Stimulated activated CD4-positive, alpha-beta T cell treated with anti-CD3 and anti-CD28 coated beads, Interleukin-15, amount 100 ng/mL, for 1 hour (primary cell): Measurements from ENCODE around the gene NFATC4.
"Not testable (repeated sequence)": the region's sequence is repeated elsewhere in the genome, so short reads cannot be mapped to it uniquely, and the experiment has no call there.

ENCODE experiments used
- DNase-seq, 2 donors: peaks; one replicate each; pipeline ENCODE4 v3.0.0-alpha.2; 2020; ENCODE audit warnings: low read depth in 1 of 2, low spot score in 1 of 2

Gene NFATC4

DNA sequence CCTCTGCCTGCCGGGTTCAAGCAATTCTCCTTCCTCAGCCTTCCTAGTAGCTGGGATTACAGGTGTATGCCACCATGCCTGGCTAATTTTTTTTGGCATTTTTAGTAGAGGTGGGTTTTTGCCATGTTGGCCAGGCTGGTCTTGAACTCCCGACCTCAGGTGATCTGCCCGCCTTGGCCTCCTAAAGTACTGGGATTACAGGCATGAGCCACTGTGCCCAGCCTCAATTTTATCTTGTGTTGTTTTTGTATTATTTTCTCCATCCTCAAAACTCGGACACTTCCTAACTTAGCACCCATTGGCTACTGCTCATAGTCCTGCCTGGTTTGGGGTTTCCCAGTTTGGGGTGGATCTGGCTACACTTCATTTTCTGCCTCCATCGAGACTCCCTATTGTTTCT is 19.6 kb downstream of the NFATC4 start:
- not testable (repeated sequence) for DNase-seq

DNA sequence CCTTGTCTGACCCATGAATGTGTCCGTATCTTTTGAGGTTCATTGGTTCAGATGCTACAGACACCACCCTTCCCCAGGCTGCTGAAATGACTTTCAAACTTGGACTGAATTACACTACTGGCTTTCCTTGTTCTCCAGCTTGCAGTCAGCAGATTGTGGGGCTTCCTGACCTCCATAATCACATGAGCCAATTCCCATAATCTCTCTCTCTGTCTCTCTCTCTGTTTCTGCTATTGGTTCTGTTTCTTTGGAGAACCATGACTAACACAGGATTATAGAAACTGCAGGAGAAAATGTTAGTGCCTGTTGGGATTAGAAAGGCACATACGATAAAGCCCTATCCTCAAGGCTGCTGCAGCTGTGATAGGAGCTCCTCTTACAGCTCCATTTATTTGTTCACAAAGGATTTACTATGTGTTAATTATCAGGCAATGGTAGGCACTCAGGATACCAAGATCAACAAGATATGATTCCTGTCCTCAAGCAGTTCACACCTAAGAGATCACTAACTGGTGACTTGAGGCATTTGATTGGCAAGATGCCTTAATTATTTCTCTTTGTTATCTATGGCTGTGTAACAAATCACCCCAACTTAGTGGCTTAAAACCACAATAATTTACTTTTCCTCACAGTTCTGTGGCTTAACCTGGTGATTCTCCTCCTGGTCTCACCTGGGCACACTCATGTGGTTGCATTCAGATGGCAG is 20.6 kb downstream of the NFATC4 start:
- DNase-seq: no peak

DNA sequence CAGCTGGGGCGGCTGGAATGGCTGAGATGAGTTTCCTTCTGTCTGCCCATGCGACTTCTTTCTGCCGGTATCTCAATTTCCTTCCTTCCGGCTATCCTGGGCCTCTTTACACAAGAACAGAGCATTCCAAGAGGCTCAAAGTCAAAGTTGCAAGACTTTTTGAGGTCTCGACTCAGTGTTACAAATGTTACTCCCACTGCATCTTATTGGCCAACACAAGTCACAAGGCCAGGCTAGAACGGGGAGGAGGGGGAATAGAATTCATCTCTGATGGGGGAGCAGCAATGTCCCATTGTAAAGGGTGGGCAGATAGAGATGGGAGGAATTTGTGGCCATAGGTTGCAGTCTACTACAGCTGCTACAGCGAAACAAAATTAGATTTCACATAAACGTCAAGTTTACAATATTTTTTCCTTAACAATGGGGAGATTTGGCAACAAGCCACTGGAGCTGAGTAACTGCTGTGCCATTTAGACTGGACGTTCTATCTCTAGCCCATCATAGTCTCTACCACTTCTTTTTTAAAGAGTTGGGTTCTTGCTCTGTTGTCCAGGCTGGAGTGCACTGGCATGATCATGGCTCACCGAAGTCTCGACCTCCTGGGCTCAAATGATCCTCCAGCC is 21.4 kb downstream of the NFATC4 start:
- DNase-seq: no peak

DNA sequence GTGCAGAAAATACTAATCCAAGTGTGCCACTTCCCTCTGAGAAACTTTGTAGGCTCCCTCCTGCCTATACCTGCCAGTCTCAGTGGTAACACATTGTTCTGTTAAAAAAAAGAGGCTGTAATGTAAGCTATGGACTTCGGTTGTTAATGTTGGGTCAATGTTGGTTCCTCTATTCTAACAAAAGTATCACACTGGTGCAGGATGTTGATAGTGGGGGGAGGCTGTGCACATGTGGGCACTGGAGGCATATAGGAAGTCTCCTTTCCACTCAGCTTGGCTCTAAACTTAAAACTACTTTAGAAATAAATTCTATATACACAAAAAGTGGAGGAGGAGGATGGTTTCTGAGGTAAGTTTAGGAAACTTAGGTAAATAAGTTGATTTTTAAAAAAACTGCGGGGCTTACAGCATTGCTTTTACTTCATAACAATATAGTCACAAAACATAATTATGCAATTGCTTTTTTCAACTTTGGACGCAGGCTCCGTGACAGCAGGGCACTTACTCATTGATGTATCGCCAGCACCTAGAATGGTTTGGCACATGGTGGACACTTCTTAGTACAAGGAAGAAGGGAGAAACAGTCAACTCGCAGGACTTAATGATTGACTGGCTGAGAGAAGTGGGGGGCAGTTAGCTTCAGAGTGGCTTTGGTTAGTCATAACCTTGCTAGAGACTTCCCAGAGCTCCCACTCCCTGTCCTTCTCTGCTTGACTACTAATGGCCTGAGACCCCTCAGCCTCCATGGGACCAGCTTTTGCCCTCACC is 22.9 kb downstream of the NFATC4 start:
- DNase-seq: no peak

DNA sequence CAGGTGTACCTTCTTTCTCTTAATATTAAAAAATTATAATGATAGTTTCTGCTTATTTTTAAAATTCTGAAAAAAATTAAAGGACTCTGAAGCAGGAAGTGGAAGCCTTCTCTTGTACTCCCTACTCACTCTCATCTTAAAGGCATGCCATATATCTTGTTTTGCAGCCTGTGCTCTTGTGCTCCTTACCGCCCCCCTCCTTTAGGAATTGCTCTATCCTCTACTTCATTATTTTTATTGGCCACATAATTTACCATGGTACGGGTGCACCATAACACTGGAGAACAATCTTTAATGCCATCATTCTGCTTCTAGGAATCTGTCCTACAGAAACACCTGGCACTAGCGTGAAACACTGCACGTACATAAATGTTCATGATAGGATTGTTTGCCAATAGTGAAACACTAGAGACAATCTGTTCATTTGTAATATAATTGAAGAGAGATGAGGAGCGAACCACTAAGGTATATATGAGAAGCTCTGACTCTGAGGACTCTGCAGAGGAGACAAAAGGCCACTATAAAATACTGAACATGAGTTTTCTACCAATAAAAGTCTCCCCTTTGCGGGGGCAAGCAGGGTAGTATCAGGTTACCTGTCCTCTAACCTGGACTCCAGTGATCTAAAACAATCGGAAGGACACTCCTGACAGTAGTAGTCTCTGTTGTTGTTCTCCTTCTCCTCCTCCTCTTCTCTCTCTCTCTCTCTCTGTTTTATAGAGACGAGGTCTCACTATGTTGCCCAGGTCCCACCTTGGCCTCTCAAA is 24.5 kb downstream of the NFATC4 start:
- no peak for DNase-seq

DNA sequence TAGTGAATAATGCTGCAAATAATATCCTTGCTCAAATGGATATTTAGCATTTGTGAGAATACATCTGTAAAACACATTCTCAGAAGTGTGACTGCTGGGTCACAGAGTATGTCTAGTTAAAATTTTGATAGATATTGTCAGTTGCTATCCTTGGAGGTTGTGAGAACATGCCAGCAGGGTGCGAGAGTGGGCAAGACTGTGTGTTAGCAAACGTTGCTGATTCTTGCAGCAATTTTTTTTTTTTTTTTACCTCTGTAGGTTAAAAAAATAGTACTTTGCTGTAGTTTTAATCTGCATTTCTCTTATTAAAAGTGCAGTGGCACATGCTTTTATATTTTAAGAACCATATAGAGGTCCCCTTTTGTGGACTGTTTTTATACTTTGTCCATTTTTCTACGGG is 26.3 kb downstream of the NFATC4 start:
- no peak for DNase-seq

DNA sequence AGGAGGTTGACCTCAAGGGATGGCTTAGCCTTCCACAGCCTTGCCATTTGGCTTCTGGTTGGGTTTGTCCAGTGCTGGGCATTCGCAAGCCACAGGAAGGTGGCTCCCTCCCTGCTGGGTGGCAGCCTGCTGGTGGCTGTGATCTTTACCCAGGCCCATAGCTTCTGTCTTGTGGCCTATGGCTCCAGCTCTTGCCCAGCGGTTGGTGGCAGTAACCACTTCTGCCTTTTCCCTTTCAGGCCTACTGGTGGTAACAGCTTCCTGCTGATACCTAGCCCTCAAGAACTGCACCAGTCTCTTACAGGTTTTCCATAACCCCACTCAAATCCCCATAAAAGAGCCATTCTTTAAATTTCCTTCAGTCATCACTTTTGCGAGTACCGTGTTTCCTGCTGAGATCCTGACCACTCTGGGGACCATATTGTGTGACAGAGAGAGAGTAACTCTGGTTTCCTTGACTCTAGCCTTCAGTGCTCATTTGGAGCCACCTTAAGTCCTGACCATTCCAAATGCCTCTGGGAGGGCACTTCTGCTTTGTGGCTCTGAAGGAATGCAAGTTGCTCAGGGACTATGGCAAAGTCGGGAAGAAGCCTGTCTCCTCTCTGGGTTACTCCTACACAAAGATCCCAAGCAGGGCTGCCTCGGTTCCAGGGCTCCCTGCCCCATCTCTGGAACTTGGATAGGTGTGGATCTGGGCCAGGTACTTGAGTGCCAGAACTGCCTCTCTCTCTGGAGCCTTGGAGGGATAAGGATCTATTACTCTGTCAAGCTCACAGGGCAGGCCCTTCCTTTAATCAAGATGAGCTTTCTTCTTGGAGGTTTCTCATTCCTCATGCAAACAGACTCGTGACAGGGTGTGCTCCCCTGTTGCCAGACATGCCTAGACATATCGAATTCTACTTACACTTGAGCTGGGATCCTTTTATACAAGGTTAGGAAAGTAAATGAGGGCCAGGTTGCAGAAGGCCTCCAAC is 27.9 kb downstream of the NFATC4 start:
- no peak for DNase-seq

DNA sequence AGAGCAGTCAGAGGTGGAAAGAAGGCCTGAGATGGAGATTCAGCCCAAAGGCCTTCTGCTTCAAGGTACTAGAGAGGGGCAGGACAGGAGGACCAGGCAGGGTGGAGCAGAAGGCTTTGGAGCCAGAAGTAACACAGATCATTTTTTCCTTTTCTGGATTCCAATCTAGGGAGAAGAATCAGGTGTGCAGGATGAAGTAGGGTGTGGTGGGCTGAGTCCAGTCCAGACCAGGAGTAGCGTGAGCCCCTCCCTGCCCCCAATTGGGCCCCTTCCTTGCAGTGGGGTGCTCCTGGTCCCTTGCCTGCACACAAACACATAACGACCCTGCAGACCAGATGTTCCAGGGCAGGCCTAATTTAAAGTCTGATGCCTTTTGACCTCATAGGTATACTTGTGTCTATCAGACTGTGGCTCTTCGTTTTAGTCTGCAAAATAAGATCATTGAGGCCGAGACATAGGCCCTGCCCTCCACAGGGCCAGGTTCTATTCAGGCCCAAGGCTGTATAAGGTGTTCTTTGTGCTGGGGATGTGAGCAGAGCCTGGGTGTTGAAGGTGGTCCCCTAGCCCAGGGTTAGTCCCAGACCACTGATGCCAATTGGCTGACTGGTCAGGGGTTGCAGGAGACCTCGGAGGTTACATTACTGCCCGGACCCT is 29.8 kb downstream of the NFATC4 start:
- DNase-seq: no peak

DNA sequence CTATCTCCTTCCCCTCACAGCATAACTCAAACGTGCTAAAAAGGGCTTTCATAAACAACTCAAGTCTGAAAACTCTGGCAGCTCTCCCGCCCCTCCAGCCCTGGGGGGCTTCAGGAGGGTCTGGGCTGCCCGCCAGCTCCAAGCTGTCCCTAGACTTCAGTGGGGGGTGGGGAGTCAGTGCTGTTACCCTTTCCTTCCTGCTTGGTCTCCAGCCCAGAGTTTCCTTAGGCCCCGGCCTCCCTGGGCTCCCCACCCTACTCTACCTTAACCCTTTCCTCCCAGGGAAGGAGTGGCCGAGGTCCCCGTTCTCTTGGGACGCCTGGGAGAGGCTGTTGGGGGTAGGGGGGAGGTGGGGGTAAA is 30.3 kb downstream of the NFATC4 start:
- no peak for DNase-seq

DNA sequence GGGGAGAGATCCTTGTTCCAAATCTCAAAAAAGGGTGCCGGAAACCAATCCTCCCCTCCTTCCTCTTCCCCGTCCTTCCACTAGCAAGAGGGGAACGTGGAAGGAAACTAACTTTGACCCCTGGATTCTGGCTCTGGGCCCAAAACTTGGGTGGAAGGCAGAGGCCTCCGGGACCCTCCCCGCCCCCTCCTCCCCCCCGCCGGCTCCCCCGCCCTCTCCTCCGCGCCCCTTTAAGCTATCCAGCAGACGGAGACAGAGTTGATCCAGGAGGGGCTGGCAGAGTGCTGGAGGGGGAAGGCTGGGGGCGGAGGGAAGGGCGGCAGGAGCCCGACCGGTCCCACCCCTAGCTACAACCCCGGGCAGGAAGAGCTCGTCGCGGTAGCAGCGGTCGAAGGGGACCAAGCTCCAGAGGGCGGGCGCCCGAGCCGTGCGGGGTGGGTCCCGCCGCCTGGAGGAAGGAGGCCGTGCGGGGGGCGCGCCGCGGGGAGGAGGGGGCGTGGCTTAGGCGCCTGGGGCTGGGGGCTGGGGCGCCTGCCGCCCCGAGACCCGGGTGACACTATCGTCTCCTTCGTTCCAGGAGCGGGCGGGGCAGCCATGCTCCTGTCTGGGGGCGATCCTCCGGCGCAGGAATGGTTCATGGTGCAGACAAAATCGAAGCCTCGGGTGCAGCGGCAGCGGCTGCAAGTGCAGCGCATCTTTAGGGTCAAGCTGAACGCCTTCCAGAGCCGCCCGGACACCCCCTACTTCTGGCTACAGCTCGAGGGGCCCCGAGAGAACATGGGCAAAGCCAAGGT is 30.9 kb downstream of the NFATC4 start, which contains the start of gene NYNRIN:
TSS of gene NYNRIN (plus strand) at position 351 of the 794 bp plus-strand sequence. CDS start at position 595, 244 bp downstream.
- DNase-seq: peak in 1 of 2 donors; percentile 11

DNA sequence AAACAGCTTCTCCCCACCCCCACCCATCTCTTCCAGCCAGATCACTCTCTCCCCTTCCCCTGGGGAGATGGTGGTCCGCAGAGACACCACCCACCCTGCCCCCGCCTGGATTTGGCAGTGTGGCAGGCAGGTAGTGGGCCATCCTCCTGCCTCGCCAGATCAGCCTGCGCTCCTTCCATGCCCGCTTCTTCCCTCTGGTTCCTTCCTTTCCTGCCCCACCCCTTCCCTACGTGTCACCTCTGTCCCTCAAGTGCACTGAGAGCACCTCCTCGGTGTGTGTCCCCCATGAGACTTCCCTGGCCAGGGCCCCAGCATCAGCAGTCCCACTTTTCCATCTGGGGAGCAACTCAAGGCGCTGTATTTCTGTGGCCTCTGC is 31.5 kb downstream of the NFATC4 start:
- DNase-seq: no peak

DNA sequence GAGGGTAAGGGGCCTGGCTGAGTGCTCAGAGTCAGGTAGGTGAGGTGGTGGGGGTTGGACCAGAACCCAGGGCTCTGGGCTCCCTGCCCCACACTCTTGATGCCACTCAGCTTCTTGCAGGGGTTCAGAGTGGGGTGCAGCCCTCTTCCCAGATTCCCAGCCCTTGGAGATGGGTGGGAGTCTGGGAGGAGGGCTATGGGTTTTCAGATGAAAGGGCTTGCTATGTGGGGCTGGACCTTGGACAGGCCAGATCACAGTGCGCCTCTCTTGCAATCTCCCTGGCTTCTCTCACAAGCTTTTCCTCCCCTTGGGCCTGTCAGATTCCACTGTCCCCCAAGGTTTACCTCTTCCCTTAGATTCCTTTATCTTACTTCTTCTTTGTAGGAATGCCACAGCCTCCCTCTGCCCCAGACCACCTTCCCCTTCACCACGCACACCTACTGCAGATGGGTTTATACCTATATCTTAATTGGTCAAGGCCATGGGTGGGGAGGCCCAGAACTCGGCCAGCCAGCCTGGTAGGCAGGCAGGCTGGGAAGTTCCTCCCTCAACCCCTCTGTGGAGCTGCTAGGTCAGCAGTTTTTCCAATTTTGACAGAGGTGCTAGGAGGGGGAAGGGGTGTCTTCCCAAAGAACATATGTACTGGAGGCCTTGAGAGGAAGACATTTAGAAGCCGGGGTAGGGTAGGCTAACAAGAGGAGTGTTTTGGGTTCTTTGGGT is 32.2 kb downstream of the NFATC4 start:
- DNase-seq: no peak

DNA sequence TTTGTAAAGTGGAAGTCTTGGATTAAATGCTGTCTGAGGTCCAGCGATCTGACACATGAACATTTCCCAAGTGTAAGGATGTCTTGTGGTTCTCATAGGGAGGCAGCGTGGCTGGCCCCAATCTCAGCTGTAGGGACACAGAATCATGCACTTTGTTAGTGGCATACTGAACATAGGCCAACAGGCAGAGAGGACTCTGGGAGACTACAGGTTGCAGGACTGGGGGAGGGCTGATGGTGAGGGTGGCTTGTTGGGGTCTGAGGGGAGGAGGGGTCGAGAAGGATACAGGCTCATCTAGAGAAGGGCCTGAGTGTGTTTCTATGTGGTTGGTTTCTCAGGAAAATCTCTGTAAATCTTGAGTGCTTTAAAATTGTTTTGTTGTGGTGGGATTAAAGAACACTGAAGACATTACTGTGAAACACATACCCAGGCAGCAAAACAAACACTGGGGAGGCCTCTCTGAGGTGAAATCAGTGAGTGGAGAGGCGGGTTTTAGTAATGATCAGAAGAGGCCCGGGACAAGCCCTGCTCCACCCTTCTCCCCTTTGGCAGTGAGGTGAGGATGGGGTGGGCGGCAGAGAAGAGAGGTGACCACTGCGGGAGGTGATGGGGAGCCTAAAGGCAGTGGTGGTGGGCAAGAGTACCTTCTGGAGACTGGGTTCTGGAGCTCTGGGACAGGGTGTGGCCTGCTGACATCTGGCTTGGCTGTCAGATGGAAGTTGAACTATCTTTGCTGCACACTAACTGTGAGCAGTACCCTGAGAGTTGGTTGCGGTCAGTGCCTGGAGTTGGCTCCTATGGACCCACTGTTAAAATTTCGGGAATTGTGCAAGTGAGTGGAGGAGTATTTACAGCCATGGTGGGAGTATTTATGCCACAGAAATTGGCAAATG is 34.1 kb downstream of the NFATC4 start:
- DNase-seq: no peak

DNA sequence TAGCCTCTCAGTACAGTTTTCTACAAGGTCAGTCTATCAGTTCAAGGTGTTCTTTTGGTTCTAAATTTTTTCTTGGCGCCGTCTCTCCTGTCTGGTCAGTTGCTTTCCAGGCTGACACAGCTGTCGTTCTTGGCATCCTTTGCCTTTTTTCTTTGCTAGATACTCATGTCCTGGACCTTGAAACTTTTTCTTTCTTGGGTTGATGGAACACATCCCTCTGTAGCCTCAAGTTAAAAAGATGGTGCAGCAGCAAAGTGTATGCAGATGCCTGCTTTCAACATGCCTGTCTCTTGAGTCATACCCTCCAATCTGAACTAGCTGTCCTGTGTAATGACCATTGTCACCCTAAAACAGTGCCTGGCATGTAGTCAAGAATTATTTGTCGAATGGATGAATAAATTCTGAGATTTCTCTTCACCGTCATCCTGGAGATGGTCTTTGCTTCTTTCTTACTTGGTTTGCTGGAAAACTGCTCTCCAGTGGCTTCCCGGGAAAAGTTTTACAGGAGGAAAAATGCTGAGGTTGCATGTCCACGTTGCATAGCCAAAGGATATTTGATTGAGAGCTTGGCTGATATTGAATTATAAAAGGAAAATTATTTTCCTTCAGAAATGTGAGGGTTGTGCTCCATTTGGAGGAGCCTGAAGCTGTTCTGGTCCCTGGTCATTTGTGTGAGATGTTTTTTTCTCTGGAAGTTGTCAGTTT is 35.5 kb downstream of the NFATC4 start:
- DNase-seq: no peak

DNA sequence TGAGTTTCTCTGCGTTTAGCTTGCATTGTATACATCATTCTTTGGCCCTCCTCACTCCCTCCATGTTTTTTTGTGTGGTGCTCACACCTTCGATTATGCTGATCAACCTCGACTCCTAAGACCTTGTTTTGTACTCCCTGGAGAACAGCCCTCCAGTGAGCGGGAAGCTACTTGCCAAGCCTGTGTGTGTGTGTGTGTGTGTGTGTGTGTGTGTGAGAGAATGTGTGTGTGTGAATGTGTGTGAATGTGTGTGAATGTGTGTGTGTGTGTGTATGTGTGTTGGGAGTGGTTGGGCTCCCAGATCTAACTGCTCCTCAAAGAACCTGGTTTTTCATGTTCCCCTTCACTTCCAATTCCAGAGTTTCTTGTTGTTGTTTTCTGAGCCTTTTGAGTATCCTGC is 36.8 kb downstream of the NFATC4 start:
- no peak for DNase-seq

DNA sequence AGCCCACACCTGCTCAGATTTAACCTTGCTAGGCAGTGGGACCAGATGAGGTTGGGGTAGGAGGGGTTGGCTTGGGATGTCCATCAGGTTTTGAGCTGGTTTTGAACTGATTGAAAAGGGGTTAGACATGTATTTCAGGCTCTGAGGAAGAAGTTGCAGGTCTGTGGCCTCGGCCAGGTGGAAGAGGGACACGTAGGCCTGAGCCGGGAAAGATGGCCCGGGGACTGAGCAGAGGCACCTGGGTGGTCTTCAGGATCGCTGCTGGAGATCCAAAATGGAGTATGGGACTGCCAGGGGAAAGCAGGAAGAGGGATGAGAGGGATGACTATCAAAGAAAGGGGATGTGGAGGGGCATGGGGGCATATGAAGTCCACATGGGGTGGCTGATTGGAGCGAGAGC is 38.4 kb downstream of the NFATC4 start:
- no peak for DNase-seq
